Measurements from ENCODE around the gene SEC23B. TPM values are rescaled to one million over a fixed set of nuclear protein-coding genes. Genes with fewer than 3 reads are reported as not detected.

Gene SEC23B
- total RNA-seq, 2 donors from 2014 or later = 6.8 to 19.1 TPM

DNA sequence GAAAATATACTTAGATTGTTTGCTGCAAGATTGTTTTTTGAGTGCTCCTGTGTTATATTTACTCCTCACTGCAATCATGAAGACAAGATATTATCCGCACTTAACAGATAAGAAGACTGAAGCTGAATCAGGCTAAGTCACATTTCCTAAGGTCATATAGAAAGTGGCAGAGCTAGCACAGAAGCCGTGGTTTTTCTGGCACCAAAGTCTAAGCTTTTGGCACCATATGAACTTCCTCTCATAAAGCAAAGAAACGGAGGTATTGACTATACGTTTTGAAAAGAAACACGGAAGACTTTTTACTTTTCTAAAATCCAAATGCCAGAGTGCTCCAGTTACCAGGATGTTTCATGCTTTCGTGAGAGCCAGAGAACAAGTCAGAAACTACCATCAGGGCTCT is 70.8 kb downstream of the SEC23B start:
- H3K27me3 ChIP-seq = no peaks in the 10 kb centered on the region
- H3K9me3 ChIP-seq = no peaks in the 10 kb centered on the region
- H3K27ac ChIP-seq = no peak overlapping the region
- no peak overlapping the region for H3K4me3 ChIP-seq
- DNase-seq (ENCODE audit: low spot score) = no peak
- TF ChIP-seq CTCF (IDR thresholded peaks at IDR 0.05) = no peak
- H3K4me1 ChIP-seq = no peaks in the 10 kb centered on the region
- H3K36me3 ChIP-seq = no peaks in the 10 kb centered on the region

GRCh38 chr20:18580012-18580411 is 72.3 kb downstream of the SEC23B start:
- no peaks in the 10 kb centered on the region for H3K27me3 ChIP-seq

DNA sequence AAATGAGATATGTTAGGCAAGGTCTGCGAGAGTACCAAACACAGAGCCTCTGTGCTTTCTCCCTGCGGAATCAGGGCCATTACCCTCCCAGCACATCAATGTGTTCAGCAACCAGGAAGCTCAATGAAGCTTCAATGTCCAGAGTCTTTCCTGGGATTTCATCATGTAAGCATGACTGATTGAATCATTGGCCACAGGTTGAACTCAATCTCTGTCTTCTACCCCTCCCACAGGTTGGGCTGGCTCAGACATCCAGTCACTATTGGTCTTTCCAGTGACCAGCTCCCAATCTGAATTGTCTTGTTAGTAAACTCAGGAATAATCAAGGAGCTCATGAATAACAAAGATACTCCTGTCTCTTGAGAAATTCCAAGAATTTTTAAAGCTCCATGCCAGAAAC is 77.4 kb downstream of the SEC23B start:
- no peaks in the 10 kb centered on the region for H3K36me3 ChIP-seq
- no peaks in the 10 kb centered on the region for H3K9me3 ChIP-seq
- H3K27ac ChIP-seq = no peak overlapping the region
- no peak for TF ChIP-seq CTCF (IDR thresholded peaks at IDR 0.05)
- no peak for DNase-seq (ENCODE audit: low spot score)
- no peak overlapping the region for H3K4me3 ChIP-seq
- H3K27me3 ChIP-seq = no peaks in the 10 kb centered on the region
- peaks cover 0 to 12% of the 10 kb centered on the region in 2 donors for H3K4me1 ChIP-seq

More at GRCh38 chr20:18580012-18580411, 72.3 kb downstream of the SEC23B start:
- Histone ChIP-seq H3K4me3 (no peak overlapping the region), H3K4me1 (no peaks in the 10 kb centered on the region), H3K36me3 (no peaks in the 10 kb centered on the region), H3K9me3 (no peaks in the 10 kb centered on the region), H3K27ac (no peak overlapping the region)
- TF ChIP-seq CTCF (IDR thresholded peaks at IDR 0.05) = no peak
- no peak for DNase-seq (ENCODE audit: low spot score)

DNA sequence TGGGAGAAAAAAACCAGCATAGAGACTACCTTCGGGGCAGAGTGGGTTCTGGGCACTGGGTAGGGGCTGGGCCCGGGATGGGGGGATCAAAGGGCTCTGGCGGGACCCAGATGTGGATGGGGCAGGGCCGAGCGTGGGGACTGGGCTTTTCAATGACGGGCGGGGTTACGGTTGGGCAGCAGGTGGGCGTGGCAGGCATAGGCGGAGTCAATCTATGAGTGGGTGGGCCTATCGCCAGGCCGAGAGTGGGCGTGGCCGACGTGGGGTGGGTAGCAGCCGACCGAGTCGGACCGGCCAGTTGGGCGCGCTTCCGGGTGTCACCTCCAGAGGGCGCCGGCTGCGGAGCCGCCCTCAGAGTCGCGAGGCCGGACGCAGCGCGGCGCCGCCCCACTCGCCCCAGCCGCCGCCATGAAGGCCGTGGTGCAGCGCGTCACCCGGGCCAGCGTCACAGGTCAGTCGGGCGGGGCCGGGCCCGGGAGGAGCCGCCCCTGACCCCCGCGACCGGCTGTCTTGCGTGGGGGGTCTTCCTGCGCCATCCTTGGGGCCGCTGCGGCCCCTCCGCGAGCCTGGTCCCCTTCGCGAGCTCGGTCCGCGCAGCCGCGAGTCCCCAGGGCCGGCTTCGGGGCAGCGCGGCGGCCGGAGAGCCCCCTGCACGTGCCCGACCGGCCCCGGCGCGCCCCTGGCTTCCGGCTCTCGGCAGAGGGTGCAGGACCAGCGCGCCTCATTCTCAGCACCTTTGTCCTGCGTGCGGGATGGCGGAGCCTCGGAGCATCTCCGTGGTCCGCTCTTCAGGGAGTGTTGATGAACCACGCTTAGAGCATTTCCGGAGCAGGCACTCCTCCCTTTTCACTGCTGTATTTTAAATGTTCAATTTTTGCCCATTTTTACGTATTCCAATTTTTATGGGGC is 80.2 kb downstream of the SEC23B start, which contains the start of gene DTD1:
Gene DTD1 (plus strand): TSS at position 390 of the 909 bp plus-strand sequence. CDS start 19 bp downstream, at position 409.
- peak within 1 kb of the TSS; percentile 76 to 81 for H3K27ac ChIP-seq
- no peaks in the 10 kb centered on the region for H3K36me3 ChIP-seq
- no peaks in the 10 kb centered on the region for H3K9me3 ChIP-seq
- H3K4me3 ChIP-seq = peak within 1 kb of the TSS; percentile 81 to 96
- DNase-seq (ENCODE audit: low spot score) = peak; percentile 92
- no peaks in the 10 kb centered on the region for H3K27me3 ChIP-seq
- TF ChIP-seq CTCF (IDR thresholded peaks at IDR 0.05) = peak; percentile 58 to 82
- H3K4me1 ChIP-seq = peaks cover 0 to 12% of the 10 kb centered on the region in 2 donors

DNA sequence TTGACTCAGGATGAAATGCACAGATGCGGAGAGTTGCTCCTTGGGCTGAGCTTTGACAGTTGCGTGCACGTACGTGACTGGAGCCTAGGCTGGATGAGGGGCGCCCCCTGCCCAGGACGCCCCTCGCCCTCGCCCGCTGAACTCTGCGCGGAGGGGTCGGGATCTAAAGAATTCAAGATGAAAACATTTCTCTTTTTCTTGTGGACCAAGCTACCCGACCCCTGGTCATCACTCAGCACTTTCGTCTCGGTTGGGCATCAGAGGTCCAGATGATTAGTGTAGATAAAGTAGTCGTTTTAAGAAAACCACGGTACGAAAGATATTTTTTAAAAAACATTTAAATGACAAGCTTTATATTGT is 80.8 kb downstream of the SEC23B start:
- no peak for DNase-seq (ENCODE audit: low spot score)
- peak overlapping the region; percentile 76 to 81 for H3K27ac ChIP-seq
- no peaks in the 10 kb centered on the region for H3K36me3 ChIP-seq
- no peaks in the 10 kb centered on the region for H3K27me3 ChIP-seq
- peaks cover 0 to 12% of the 10 kb centered on the region in 2 donors for H3K4me1 ChIP-seq
- TF ChIP-seq CTCF (IDR thresholded peaks at IDR 0.05) = no peak
- peak overlapping the region; percentile 81 to 96 for H3K4me3 ChIP-seq
- no peaks in the 10 kb centered on the region for H3K9me3 ChIP-seq

Measured in right atrium auricular region (tissue), 2 donors.